Effector memory CD4-positive, alpha-beta T cell (primary cell): ENCODE data around the gene LIPT1.
A peak's percentile ranks its signal among the peaks of the same experiment; 100 is the strongest.
"Not testable (repeated sequence)": the region's sequence is repeated elsewhere in the genome, so short reads cannot be mapped to it uniquely, and the experiment has no call there.

ENCODE experiments used
- DNase-seq, 3 donors: peaks; one replicate each; pipeline ENCODE4 v3.0.0-alpha.2; 2020
- H3K27ac ChIP-seq: 2 replicates; pipeline ENCODE4 v1.7.0; 2013; ENCODE audit warnings: mild to moderate bottlenecking, low read length, moderate library complexity; ENCODE audit not compliant: insufficient read depth, poor library complexity, severe bottlenecking
- H3K27me3 ChIP-seq: replicated peaks from 2 replicates; pipeline ENCODE4 v1.7.0; 2013; ENCODE audit warnings: mild to moderate bottlenecking, low read length; ENCODE audit not compliant: insufficient read depth, control insufficient read depth, poor library complexity, severe bottlenecking
- H3K36me3 ChIP-seq: 2 replicates; pipeline ENCODE4 v1.7.0; 2013; ENCODE audit warnings: mild to moderate bottlenecking, low read length, moderate library complexity; ENCODE audit not compliant: control insufficient read depth, insufficient read depth
- H3K4me1 ChIP-seq: 2 replicates; pipeline ENCODE4 v1.7.0; 2013; ENCODE audit warnings: low read length, mild to moderate bottlenecking; ENCODE audit not compliant: control insufficient read depth, insufficient read depth, poor library complexity, severe bottlenecking
- H3K4me3 ChIP-seq: 2 replicates; pipeline ENCODE4 v1.7.0; 2013; ENCODE audit warnings: low read length, low read depth, mild to moderate bottlenecking; ENCODE audit not compliant: insufficient read depth, poor library complexity, severe bottlenecking
- H3K9me3 ChIP-seq: 2 replicates; pipeline ENCODE4 v1.7.0; 2013; ENCODE audit warnings: mild to moderate bottlenecking, low read length, moderate library complexity; ENCODE audit not compliant: control insufficient read depth

Gene LIPT1

GRCh38 chr2:99171377-99172140, 16.8 kb downstream of the LIPT1 start:
- DNase-seq = no peak
- Histone ChIP-seq H3K27me3 (no peaks in the 10 kb centered on the region), H3K27ac (no peak overlapping the region), H3K4me1 (no peaks in the 10 kb centered on the region), H3K36me3 (peaks cover 49% of the 10 kb centered on the region), H3K4me3 (no peak overlapping the region), H3K9me3 (no peaks in the 10 kb centered on the region)

- Histone ChIP-seq H3K9me3 (no peaks in the 10 kb centered on the region), H3K4me1 (peaks cover 21% of the 10 kb centered on the region), H3K4me3 (peak within 1 kb of the TSS; percentile 86), H3K36me3 (no peaks in the 10 kb centered on the region), H3K27ac (peak within 1 kb of the TSS; percentile 89), H3K27me3 (no peaks in the 10 kb centered on the region)
- DNase-seq = peak; percentile 83 to 89 (median 87)
Measured at GRCh38 chr2:99180755-99181623, 26.2 kb downstream of the LIPT1 start, which contains the start of the genes MITD1 and MRPL30. MITD1 (minus strand) TSS chr2:99181058; CDS start chr2:99180981, 77 bp downstream. MRPL30 (plus strand) TSS chr2:99181184; CDS start chr2:99186204, 5,020 bp downstream.

- Histone ChIP-seq H3K36me3 (peaks cover 2% of the 10 kb centered on the region), H3K27ac (peak overlapping the region; percentile 89), H3K4me1 (peaks cover 21% of the 10 kb centered on the region), H3K4me3 (peak overlapping the region; percentile 86), H3K27me3 (no peaks in the 10 kb centered on the region), H3K9me3 (no peaks in the 10 kb centered on the region)
- DNase-seq = no peak
Measured at GRCh38 chr2:99181624-99182000, 26.8 kb downstream of the LIPT1 start.

- Histone ChIP-seq H3K36me3 (peaks cover 8% of the 10 kb centered on the region), H3K4me1 (peaks cover 21% of the 10 kb centered on the region), H3K4me3 (no peak overlapping the region), H3K27me3 (no peaks in the 10 kb centered on the region), H3K9me3 (no peaks in the 10 kb centered on the region), H3K27ac (no peak overlapping the region)
- no peak for DNase-seq
Measured at GRCh38 chr2:99183025-99183424, 28.3 kb downstream of the LIPT1 start.

- no peaks in the 10 kb centered on the region for H3K9me3 ChIP-seq
- no peak for DNase-seq
- H3K4me3 ChIP-seq = no peak overlapping the region
- peaks cover 18% of the 10 kb centered on the region for H3K36me3 ChIP-seq
- peaks cover 17% of the 10 kb centered on the region for H3K4me1 ChIP-seq
- H3K27ac ChIP-seq = no peak overlapping the region
- H3K27me3 ChIP-seq = no peaks in the 10 kb centered on the region
Measured at GRCh38 chr2:99184811-99185210, 30.0 kb downstream of the LIPT1 start.

- no peak overlapping the region for H3K4me3 ChIP-seq
- no peak overlapping the region for H3K27ac ChIP-seq
- H3K36me3 ChIP-seq = peaks cover 25% of the 10 kb centered on the region
- H3K9me3 ChIP-seq = no peaks in the 10 kb centered on the region
- peaks cover under 1% of the 10 kb centered on the region for H3K4me1 ChIP-seq
- DNase-seq = no peak
- no peaks in the 10 kb centered on the region for H3K27me3 ChIP-seq
Measured at GRCh38 chr2:99187011-99187410, 32.2 kb downstream of the LIPT1 start.

GRCh38 chr2:99188357-99188756, 33.6 kb downstream of the LIPT1 start:
- H3K4me1 ChIP-seq = no peaks in the 10 kb centered on the region
- no peak overlapping the region for H3K27ac ChIP-seq
- no peak overlapping the region for H3K4me3 ChIP-seq
- DNase-seq = no peak
- peaks cover 25% of the 10 kb centered on the region for H3K36me3 ChIP-seq
- no peaks in the 10 kb centered on the region for H3K9me3 ChIP-seq
- H3K27me3 ChIP-seq = no peaks in the 10 kb centered on the region

GRCh38 chr2:99190548-99190947, 35.8 kb downstream of the LIPT1 start:
- H3K4me3 ChIP-seq = no peak overlapping the region
- H3K4me1 ChIP-seq = no peaks in the 10 kb centered on the region
- no peak overlapping the region for H3K27ac ChIP-seq
- H3K36me3 ChIP-seq = peaks cover 29% of the 10 kb centered on the region
- no peaks in the 10 kb centered on the region for H3K9me3 ChIP-seq
- no peak for DNase-seq
- no peaks in the 10 kb centered on the region for H3K27me3 ChIP-seq

- H3K27ac ChIP-seq, H3K4me3 ChIP-seq, H3K4me1 ChIP-seq, DNase-seq, H3K27me3 ChIP-seq, H3K9me3 ChIP-seq: not testable (repeated sequence)
- H3K36me3 ChIP-seq = peaks cover 38% of the 10 kb centered on the region
Measured at GRCh38 chr2:99192364-99192763, 37.6 kb downstream of the LIPT1 start.
